Measurements from ENCODE around the gene GDI1. TPM values are rescaled to one million over a fixed set of nuclear protein-coding genes. Genes with fewer than 3 reads are reported as not detected.

GDI1 gene
- polyA plus RNA-seq, 3 donors: 15.8 to 398 (median 21.3) TPM

DNA sequence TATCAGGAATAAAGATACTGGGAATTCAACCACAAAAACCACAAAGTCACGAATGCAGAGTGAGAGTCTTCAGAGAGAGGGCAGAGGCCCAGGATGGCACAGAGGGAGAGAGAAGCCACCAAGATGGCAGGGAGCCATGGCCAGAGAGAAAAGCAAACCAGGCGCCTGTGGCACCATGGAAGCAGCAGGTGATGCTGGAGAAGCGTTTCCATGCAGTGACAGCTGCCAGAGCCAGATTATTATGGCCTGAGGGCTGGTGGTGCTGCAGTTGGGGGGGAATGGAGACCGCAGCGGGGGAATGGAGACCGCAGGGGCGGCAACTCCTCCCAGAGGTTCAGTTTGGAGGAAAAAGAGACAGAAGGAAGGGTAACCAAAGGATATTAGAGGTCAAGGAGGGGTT lies 19.8 kb upstream of the GDI1 start:
- TF ChIP-seq, protein P1, sequence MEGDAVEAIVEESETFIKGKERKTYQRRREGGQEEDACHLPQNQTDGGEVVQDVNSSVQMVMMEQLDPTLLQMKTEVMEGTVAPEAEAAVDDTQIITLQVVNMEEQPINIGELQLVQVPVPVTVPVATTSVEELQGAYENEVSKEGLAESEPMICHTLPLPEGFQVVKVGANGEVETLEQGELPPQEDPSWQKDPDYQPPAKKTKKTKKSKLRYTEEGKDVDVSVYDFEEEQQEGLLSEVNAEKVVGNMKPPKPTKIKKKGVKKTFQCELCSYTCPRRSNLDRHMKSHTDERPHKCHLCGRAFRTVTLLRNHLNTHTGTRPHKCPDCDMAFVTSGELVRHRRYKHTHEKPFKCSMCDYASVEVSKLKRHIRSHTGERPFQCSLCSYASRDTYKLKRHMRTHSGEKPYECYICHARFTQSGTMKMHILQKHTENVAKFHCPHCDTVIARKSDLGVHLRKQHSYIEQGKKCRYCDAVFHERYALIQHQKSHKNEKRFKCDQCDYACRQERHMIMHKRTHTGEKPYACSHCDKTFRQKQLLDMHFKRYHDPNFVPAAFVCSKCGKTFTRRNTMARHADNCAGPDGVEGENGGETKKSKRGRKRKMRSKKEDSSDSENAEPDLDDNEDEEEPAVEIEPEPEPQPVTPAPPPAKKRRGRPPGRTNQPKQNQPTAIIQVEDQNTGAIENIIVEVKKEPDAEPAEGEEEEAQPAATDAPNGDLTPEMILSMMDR (IDR thresholded peaks at IDR 0.05): no peak
- WGBS (ENCODE audit: insufficient coverage): no CpG with 5 or more reads among the region's 7 CpGs
- H3K27ac Mint-ChIP-seq: peak overlapping the region in 3 of 7 donors; percentile 68 to 72 (median 72)

DNA sequence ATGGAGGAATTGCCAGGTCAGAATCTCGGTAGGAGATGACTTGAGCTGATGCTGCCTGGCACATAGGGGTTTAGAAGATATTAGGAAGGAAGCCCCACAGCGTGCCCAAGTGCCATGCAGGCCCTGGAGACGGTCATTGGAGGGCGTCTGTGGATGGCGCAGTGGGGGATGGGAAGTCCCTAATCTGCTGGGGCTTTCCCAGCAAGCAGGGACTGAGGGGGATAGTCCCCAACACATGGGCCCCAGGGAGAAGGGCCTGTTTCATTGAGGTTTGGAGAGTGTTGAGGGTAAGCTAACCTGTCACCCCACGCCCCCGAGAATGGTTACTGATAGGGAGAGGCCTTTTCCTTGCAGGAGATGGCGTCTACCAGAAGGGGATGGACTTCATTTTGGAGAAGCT lies 17.8 kb upstream of the GDI1 start:
- Mint-ChIP-seq H3K27ac (peak overlapping the region in 1 of 7 donors; percentile 33), H3K27me3 (ENCODE audit: low read depth in 3 of 3) (no peaks in the 10 kb centered on the region), H3K9me3 (peaks cover 0 to 2% (median 0%) of the 10 kb centered on the region in 7 donors), H3K4me1 (peaks cover 4% of the 10 kb centered on the region), H3K36me3 (peaks cover 15 to 33% of the 10 kb centered on the region in 2 donors), H3K4me3 (no peak overlapping the region)
- 97% methylated on average over 7 of the region's 8 CpGs for WGBS (ENCODE audit: insufficient coverage)
- H3K4me3 ChIP-seq (replicated peaks in 1 of 3; ENCODE audit: low read depth in 2 of 3, low read length in 3 of 3): no peak overlapping the region
- TF ChIP-seq, protein P1 (IDR thresholded peaks at IDR 0.05): no peak
- H3K9me3 ChIP-seq (replicated peaks in 1 of 2; ENCODE audit: control insufficient read depth in 1 of 2, insufficient read depth in 1 of 2, low read length in 2 of 2): no peaks in the 10 kb centered on the region
- no peak overlapping the region for H3K9ac ChIP-seq (ENCODE audit: insufficient read depth, low read length, poor library complexity, severe bottlenecking)
- no peaks in the 10 kb centered on the region for H3K79me2 ChIP-seq (ENCODE audit: insufficient read depth, low read length)
- H3K36me3 ChIP-seq (replicated peaks in 1 of 2; ENCODE audit: control insufficient read depth in 1 of 2, insufficient read depth in 2 of 2, low read length in 2 of 2): peaks cover 17 to 33% of the 10 kb centered on the region in 2 donors
- no peak overlapping the region for H3K27ac ChIP-seq (ENCODE audit: low read depth in 1 of 2, low read length in 2 of 2)
- H3K4me1 ChIP-seq (ENCODE audit: control insufficient read depth in 1 of 2, insufficient read depth in 2 of 2, low read length in 2 of 2): peaks cover 0 to 6% of the 10 kb centered on the region in 2 donors
- no peaks in the 10 kb centered on the region for H3K27me3 ChIP-seq (ENCODE audit: control insufficient read depth in 2 of 2, insufficient read depth in 2 of 2, low read length in 2 of 2)
- no peak for DNase-seq
- H4K20me1 ChIP-seq (ENCODE audit: insufficient read depth, low read length): no peaks in the 10 kb centered on the region
- H2AFZ ChIP-seq (ENCODE audit: insufficient read depth, low read depth, low read length, poor library complexity, severe bottlenecking): no peak overlapping the region
- no peak overlapping the region for H3K4me2 ChIP-seq (replicated peaks; ENCODE audit: extremely low read depth, low read length, poor library complexity, severe bottlenecking)
- intact Hi-C loops (cut with micrococcal nuclease): no loop called here

More for the DNA sequence above, 19.8 kb upstream of the GDI1 start:
- Histone ChIP-seq H4K20me1 (ENCODE audit: insufficient read depth, low read length) (no peaks in the 10 kb centered on the region), H3K36me3 (replicated peaks in 1 of 2; ENCODE audit: control insufficient read depth in 1 of 2, insufficient read depth in 2 of 2, low read length in 2 of 2) (peaks cover 19 to 41% of the 10 kb centered on the region in 2 donors), H3K4me3 (replicated peaks in 1 of 3; ENCODE audit: low read depth in 2 of 3, low read length in 3 of 3) (no peak overlapping the region), H3K79me2 (ENCODE audit: insufficient read depth, low read length) (peaks cover 11% of the 10 kb centered on the region), H3K9me3 (replicated peaks in 1 of 2; ENCODE audit: control insufficient read depth in 1 of 2, insufficient read depth in 1 of 2, low read length in 2 of 2) (no peaks in the 10 kb centered on the region), H2AFZ (ENCODE audit: insufficient read depth, low read depth, low read length, poor library complexity, severe bottlenecking) (no peak overlapping the region), H3K4me2 (replicated peaks; ENCODE audit: extremely low read depth, low read length, poor library complexity, severe bottlenecking) (no peak overlapping the region), H3K27ac (ENCODE audit: low read depth in 1 of 2, low read length in 2 of 2) (no peak overlapping the region), H3K9ac (ENCODE audit: insufficient read depth, low read length, poor library complexity, severe bottlenecking) (no peak overlapping the region), H3K27me3 (ENCODE audit: control insufficient read depth in 2 of 2, insufficient read depth in 2 of 2, low read length in 2 of 2) (no peaks in the 10 kb centered on the region), H3K4me1 (ENCODE audit: control insufficient read depth in 1 of 2, insufficient read depth in 2 of 2, low read length in 2 of 2) (peaks cover 12 to 15% of the 10 kb centered on the region in 2 donors)
- Mint-ChIP-seq H3K9me3 (peaks cover 0 to 4% (median 0%) of the 10 kb centered on the region in 7 donors), H3K36me3 (peaks cover 15 to 38% of the 10 kb centered on the region in 2 donors), H3K27me3 (ENCODE audit: low read depth in 3 of 3) (peaks cover 0 to 3% (median 0%) of the 10 kb centered on the region in 3 donors), H3K4me3 (no peak overlapping the region), H3K4me1 (peaks cover 6% of the 10 kb centered on the region)
- no peak for DNase-seq
- intact Hi-C loops (cut with micrococcal nuclease): no loop called here
